Transverse colon (tissue), 4 donors: ENCODE results near the gene UBN2. TPM values are rescaled to one million over a fixed set of nuclear protein-coding genes. Genes with fewer than 3 reads are reported as not detected.
A peak's percentile ranks its signal among the peaks of the same experiment; 100 is the strongest.
"Not testable (repeated sequence)": the region's sequence is repeated elsewhere in the genome, so short reads cannot be mapped to it uniquely, and the experiment has no call there.

ENCODE experiments used
- DNase-seq: peaks from one replicate; pipeline ENCODE4 v3.0.0-alpha.2; 2019
- H3K27ac ChIP-seq, 4 donors: fragments of 200-600 bp; sonication (generic); 2 replicates each; pipeline ENCODE4 v1.5.1; 2016 to 2018; ENCODE audit warnings: inconsistent platforms in 4 of 4
- H3K27me3 ChIP-seq: fragments of 200-600 bp; sonication (generic); 2 replicates; pipeline ENCODE4 v1.5.1; 2017; ENCODE audit warnings: inconsistent platforms
- H3K36me3 ChIP-seq, 4 donors: fragments of 200-600 bp; sonication (generic); 2 replicates each; pipeline ENCODE4 v1.5.1; 2017 to 2019; ENCODE audit warnings: inconsistent platforms in 4 of 4
- H3K4me1 ChIP-seq, 4 donors: fragments of 200-600 bp; sonication (generic); 2 replicates each; pipeline ENCODE4 v1.5.1; 2017 to 2020; ENCODE audit warnings: inconsistent platforms in 4 of 4
- H3K4me3 ChIP-seq, 4 donors: fragments of 200-600 bp; sonication (generic); 1 replicate in 1 of 4; 2 replicates in 3 of 4; pipeline versions ENCODE4 v1.5.1 to v1.6.1; 2017 to 2019; ENCODE audit warnings: inconsistent platforms in 4 of 4
- H3K9me3 ChIP-seq, 2 donors: fragments of 200-600 bp; sonication (generic); 2 replicates each; pipeline ENCODE4 v1.5.1; 2017 to 2019; ENCODE audit warnings: inconsistent platforms in 2 of 2
- CTCF ChIP-seq, 5 experiments: fragments of 200-600 bp in 3 of 5; fragments of 450-650 bp in 2 of 5; sonication (generic) in 3 of 5; IDR thresholded peaks; 1 replicate in 2 of 5; 2 replicates in 3 of 5; pipeline ENCODE4 v1.5.1; 2016 to 2017; ENCODE audit warnings: antibody characterized with exemption in 5 of 5, inconsistent platforms in 3 of 5, mild to moderate bottlenecking in 2 of 5, moderate library complexity in 1 of 5
- EP300 ChIP-seq: sonication (generic); formaldehyde crosslinking; IDR thresholded peaks from one replicate; pipeline ENCODE4 v1.6.1; 2017; ENCODE audit warnings: antibody characterized with exemption, low read depth
- POLR2A ChIP-seq: fragments of 450-650 bp; IDR thresholded peaks from one replicate; pipeline ENCODE4 v1.6.1; 2016; ENCODE audit warnings: antibody characterized with exemption, mild to moderate bottlenecking, moderate library complexity
- POLR2AphosphoS5 ChIP-seq, 3 donors: sonication (generic); formaldehyde crosslinking; IDR thresholded peaks; one replicate each; pipeline ENCODE4 v1.6.1; 2016; ENCODE audit warnings: antibody characterized with exemption in 3 of 3
- WGBS, 2 donors: methylation state at CpG; one replicate each; pipeline ENCODE4 v1.1.5; 2018; ENCODE audit warnings: low coverage in 1 of 2; 5-methylcytosine and 5-hydroxymethylcytosine counted together
- in situ Hi-C, 4 donors: fragments of 200-750 bp; cut with MboI; loops; one replicate each; pipeline versions ENCODE4 v1.15.0 to v1.15.1; 2017; ENCODE audit warnings: low sequenced_read_pairs in 3 of 4, low pct_ligation_motif_present in 1 of 4, low pct_unique_long_range_greater_than_20kb in 1 of 4
- intact Hi-C: fragments of 100-400 bp; cut with DNase I; formaldehyde crosslinking; loops from one replicate; pipeline ENCODE4 v1.15.1; 2023; ENCODE audit warnings: low total_unique reads
- total RNA-seq, 4 donors: library from RNA; depleted of rRNA; stranded (reverse); fragments of >200 nt; gene quantifications; one replicate each; pipeline ENCODE4 v1.1.0, GENCODE V29; 2016

Gene UBN2
- total RNA-seq, 4 donors from 2014 or later, result 9.7 to 22.1 (median 13.9) TPM

GRCh38 chr7:139304517-139304916, 73.5 kb downstream of the UBN2 start:
- WGBS, 2 donors, result 75 to 87% methylated on average over 1 of the region's 1 CpG
- H3K4me3 ChIP-seq, result no peak overlapping the region
- no peaks in the 10 kb centered on the region for H3K36me3 ChIP-seq
- no peak for TF ChIP-seq CTCF (IDR thresholded peaks at IDR 0.05)
- no peak for TF ChIP-seq EP300
- TF ChIP-seq POLR2A, result no peak
- no peak for TF ChIP-seq POLR2AphosphoS5 (IDR thresholded peaks at IDR 0.05)
- no peaks in the 10 kb centered on the region for H3K9me3 ChIP-seq
- H3K4me1 ChIP-seq, result peaks cover 0 to 36% (median 12%) of the 10 kb centered on the region in 4 donors
- intact Hi-C loops, result no loop called here
- in situ Hi-C loops, result no loop called here
- H3K27me3 ChIP-seq, result no peaks in the 10 kb centered on the region
- DNase-seq, result no peak
- no peak overlapping the region for H3K27ac ChIP-seq

- H3K4me1 ChIP-seq, result no peaks in the 10 kb centered on the region
- H3K9me3 ChIP-seq, result no peaks in the 10 kb centered on the region
- no peaks in the 10 kb centered on the region for H3K36me3 ChIP-seq
- TF ChIP-seq EP300 (no peak), POLR2A (no peak), POLR2AphosphoS5 (IDR thresholded peaks at IDR 0.05) (no peak), CTCF (IDR thresholded peaks at IDR 0.05) (no peak)
- intact Hi-C loops (no loop called here), in situ Hi-C loops (no loop called here)
- H3K4me3 ChIP-seq, result no peak overlapping the region
- no peaks in the 10 kb centered on the region for H3K27me3 ChIP-seq
- no peak overlapping the region for H3K27ac ChIP-seq
- WGBS, 2 donors, result 82 to 85% methylated on average over 4 to 5 of the region's 5 CpGs
- no peak for DNase-seq
These were observed 87.0 kb downstream of the UBN2 start for GRCh38 chr7:139317939-139318505.

GRCh38 chr7:139321071-139321745, 90.2 kb downstream of the UBN2 start:
- H3K9me3 ChIP-seq, result no peaks in the 10 kb centered on the region
- no peak for DNase-seq
- H3K27ac ChIP-seq, result no peak overlapping the region
- intact Hi-C loops (no loop called here), in situ Hi-C loops (no loop called here)
- 61 to 100% methylated on average over 2 to 11 of the region's 11 CpGs for WGBS, 2 donors
- H3K4me1 ChIP-seq, result no peaks in the 10 kb centered on the region
- H3K36me3 ChIP-seq, result no peaks in the 10 kb centered on the region
- no peak overlapping the region for H3K4me3 ChIP-seq
- TF ChIP-seq CTCF (IDR thresholded peaks at IDR 0.05), result peak in 4 of 5 experiments; percentile 20 to 34 (median 28)
- TF ChIP-seq POLR2AphosphoS5 (IDR thresholded peaks at IDR 0.05), result no peak
- no peaks in the 10 kb centered on the region for H3K27me3 ChIP-seq

- in situ Hi-C loops, H3K4me1 ChIP-seq, intact Hi-C loops, H3K36me3 ChIP-seq, H3K9me3 ChIP-seq, H3K4me3 ChIP-seq, DNase-seq, H3K27me3 ChIP-seq, H3K27ac ChIP-seq: not testable (repeated sequence)
- 84 to 93% methylated on average over 7 to 11 of the region's 11 CpGs for WGBS, 2 donors
These were observed 93.7 kb downstream of the UBN2 start for GRCh38 chr7:139324709-139325108.

GRCh38 chr7:139328375-139328774, 97.3 kb downstream of the UBN2 start:
- no peak for DNase-seq
- Histone ChIP-seq H3K4me3 (no peak overlapping the region), H3K36me3 (no peaks in the 10 kb centered on the region), H3K27me3 (no peaks in the 10 kb centered on the region), H3K27ac (no peak overlapping the region), H3K9me3 (no peaks in the 10 kb centered on the region), H3K4me1 (peaks cover 0 to 5% (median 0%) of the 10 kb centered on the region in 4 donors)
- 62 to 83% methylated on average over 1 to 2 of the region's 2 CpGs for WGBS, 2 donors
- TF ChIP-seq EP300 (no peak), POLR2AphosphoS5 (IDR thresholded peaks at IDR 0.05) (no peak), POLR2A (no peak), CTCF (IDR thresholded peaks at IDR 0.05) (no peak)
- in situ Hi-C loops, result no loop called here
- intact Hi-C loops, result no loop called here
